SU-DHL-6 (cell line): ENCODE data around the gene SCEL.

ENCODE experiments used
- EZH2phosphoT487 ChIP-seq: fragments of 200-600 bp; sonication (generic), shearing (Covaris generic); conservative IDR thresholded peaks from 2 replicates; pipeline ENCODE4 v1.6.1; 2018; ENCODE audit warnings: mild to moderate bottlenecking, antibody characterized with exemption, low read length, moderate library complexity, mixed read lengths
- TF ChIP-seq, protein P1 (sequence below): fragments of 200-600 bp; sonication (generic); IDR thresholded peaks from one replicate; pipeline ENCODE4 v1.5.1; 2017; ENCODE audit warnings: antibody characterized with exemption, mild to moderate bottlenecking, low read length, moderate library complexity; ENCODE audit not compliant: insufficient read depth, poor library complexity, severe bottlenecking

- TF ChIP-seq EZH2phosphoT487 = no peak
- TF ChIP-seq, protein P1, sequence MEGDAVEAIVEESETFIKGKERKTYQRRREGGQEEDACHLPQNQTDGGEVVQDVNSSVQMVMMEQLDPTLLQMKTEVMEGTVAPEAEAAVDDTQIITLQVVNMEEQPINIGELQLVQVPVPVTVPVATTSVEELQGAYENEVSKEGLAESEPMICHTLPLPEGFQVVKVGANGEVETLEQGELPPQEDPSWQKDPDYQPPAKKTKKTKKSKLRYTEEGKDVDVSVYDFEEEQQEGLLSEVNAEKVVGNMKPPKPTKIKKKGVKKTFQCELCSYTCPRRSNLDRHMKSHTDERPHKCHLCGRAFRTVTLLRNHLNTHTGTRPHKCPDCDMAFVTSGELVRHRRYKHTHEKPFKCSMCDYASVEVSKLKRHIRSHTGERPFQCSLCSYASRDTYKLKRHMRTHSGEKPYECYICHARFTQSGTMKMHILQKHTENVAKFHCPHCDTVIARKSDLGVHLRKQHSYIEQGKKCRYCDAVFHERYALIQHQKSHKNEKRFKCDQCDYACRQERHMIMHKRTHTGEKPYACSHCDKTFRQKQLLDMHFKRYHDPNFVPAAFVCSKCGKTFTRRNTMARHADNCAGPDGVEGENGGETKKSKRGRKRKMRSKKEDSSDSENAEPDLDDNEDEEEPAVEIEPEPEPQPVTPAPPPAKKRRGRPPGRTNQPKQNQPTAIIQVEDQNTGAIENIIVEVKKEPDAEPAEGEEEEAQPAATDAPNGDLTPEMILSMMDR = no peak
These were observed 92.7 kb downstream of the SCEL start for GRCh38 chr13:77628170-77628569.
